ENCODE measurements around the gene CEP112. TPM values are rescaled to one million over a fixed set of nuclear protein-coding genes. Genes with fewer than 3 reads are reported as not detected.

The CEP112 gene
- total and polyA plus RNA-seq, 2 of the 8 experiments (the other 6 are each of a cell fraction or from before 2014, with no cell fraction given), result 0.62 to 3.1 TPM

DNA sequence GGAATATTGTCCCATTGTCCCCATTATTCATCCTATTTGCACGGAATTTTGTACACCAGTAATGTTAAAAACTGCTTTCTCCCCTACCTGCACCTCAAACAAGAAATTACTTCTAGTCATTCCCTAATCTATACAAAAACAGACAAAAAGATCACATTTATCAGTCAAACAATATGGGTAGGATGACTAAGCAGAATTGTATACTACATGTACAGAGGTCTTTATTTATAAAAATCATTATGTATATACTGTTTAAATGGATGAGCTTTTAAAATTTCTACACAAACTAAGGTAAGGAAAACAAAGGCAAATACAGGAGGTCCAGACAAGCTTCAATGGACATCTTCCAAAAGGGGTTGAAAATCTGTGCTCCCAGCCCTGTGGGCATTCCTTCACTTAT is 137.7 kb downstream of the CEP112 start:
- FAIRE-seq, result no peak
- H3K4me2 ChIP-seq (ENCODE audit: insufficient read depth in 1 of 2, low read depth in 2 of 2, low read length in 2 of 2), result no peak overlapping the region
- no peaks in the 10 kb centered on the region for H3K4me1 ChIP-seq (replicated peaks in 1 of 4; ENCODE audit: control insufficient read depth in 3 of 4, insufficient read depth in 4 of 4, low read length in 3 of 4)
- H3K79me2 ChIP-seq (ENCODE audit: control insufficient read depth in 1 of 2, insufficient read depth in 2 of 2, low read length in 2 of 2), result no peaks in the 10 kb centered on the region
- no peak overlapping the region for H2BK20ac ChIP-seq (ENCODE audit: low read length)
- H3K9me3 ChIP-seq (ENCODE audit: insufficient read depth in 2 of 2, low read depth in 1 of 2, low read length in 1 of 2), result peaks cover 2% of the 10 kb centered on the region in 2 experiments; a peak in 1 of 4 replicates
- no peaks in the 10 kb centered on the region for H3K36me3 ChIP-seq (ENCODE audit: control insufficient read depth in 2 of 4, insufficient read depth in 4 of 4, low read length in 3 of 4)
- H4K91ac ChIP-seq (replicated peaks; ENCODE audit: insufficient read length, low read length), result no peak overlapping the region
- H4K8ac ChIP-seq (ENCODE audit: extremely low read depth, insufficient read depth, low read length), result no peak overlapping the region
- no peaks in the 10 kb centered on the region for H3K27me3 ChIP-seq (replicated peaks in 1 of 4; ENCODE audit: control insufficient read depth in 3 of 4, extremely low read depth in 1 of 4, insufficient read depth in 3 of 4, low read length in 3 of 4)
- H3K23ac ChIP-seq (ENCODE audit: insufficient read length), result no peak overlapping the region
- no peak overlapping the region for H3K27ac ChIP-seq (ENCODE audit: low read depth, low read length)
- no peaks in the 10 kb centered on the region for H3K79me1 ChIP-seq (ENCODE audit: low read depth, low read length)
- H4K20me1 ChIP-seq (replicated peaks in 1 of 2; ENCODE audit: control insufficient read depth in 1 of 2, insufficient read depth in 2 of 2, low read length in 2 of 2), result no peaks in the 10 kb centered on the region
- H2BK12ac ChIP-seq (ENCODE audit: low read depth, low read length), result no peak overlapping the region
- no peak overlapping the region for H3K9ac ChIP-seq (replicated peaks in 1 of 4; ENCODE audit: extremely low read depth in 1 of 4, low read depth in 3 of 4, low read length in 3 of 4)
- ChIA-PET POLR2A (ENCODE audit: partially characterized antibody) (no interaction called here), CTCF (ENCODE audit: partially characterized antibody) (interaction anchor here (1.1 kb wide), 1 partner anchor 822 kb away, joined by 3 read pairs; no protein-coding TSS in a partner anchor)
- H3K4ac ChIP-seq (replicated peaks; ENCODE audit: insufficient read length, low read depth, low read length), result no peak overlapping the region
- H3K18ac ChIP-seq (ENCODE audit: extremely low read depth, low read length), result no peak overlapping the region
- H2BK5ac ChIP-seq (ENCODE audit: low read depth, low read length), result no peak overlapping the region
- no peak overlapping the region for H2AK5ac ChIP-seq (ENCODE audit: low read depth, low read length)
- no peak overlapping the region for H3K56ac ChIP-seq (replicated peaks; ENCODE audit: insufficient read length, low read depth, low read length)
- no peak overlapping the region for H3K4me3 ChIP-seq (ENCODE audit: extremely low read depth in 1 of 4, insufficient read depth in 2 of 4, low read depth in 3 of 4, low read length in 4 of 4)
- H3K14ac ChIP-seq (ENCODE audit: insufficient read length), result no peak overlapping the region
- DNase-seq (ENCODE audit: low read depth in 1 of 2, low spot score in 2 of 2), result no peak
- no peak overlapping the region for H4K5ac ChIP-seq (ENCODE audit: insufficient read length, low read depth, low read length)
- H2AFZ ChIP-seq (ENCODE audit: low read length), result no peak overlapping the region
- H3K23me2 ChIP-seq (ENCODE audit: low read depth, low read length), result no peaks in the 10 kb centered on the region
- H2BK120ac ChIP-seq (replicated peaks; ENCODE audit: low read depth, low read length), result no peak overlapping the region
- 96% methylated on average over 1 of the region's 1 CpG; no CpG with 5 or more reads in 1 of the 2 experiments for WGBS, 2 experiments (ENCODE audit: extremely low coverage in 1 of 2, insufficient coverage in 1 of 2, insufficient read length in 1 of 2, insufficient replicate concordance in 2 of 2, low coverage in 1 of 2, low lambda C conversion rate in 2 of 2, missing lambda C conversion rate in 1 of 2)
- no peak overlapping the region for H2BK15ac ChIP-seq (ENCODE audit: low read length)
- no peak for TF ChIP-seq TBP (IDR thresholded peaks at IDR 0.05; ENCODE audit: low read depth, low read length)
- TF ChIP-seq KDM5A (IDR thresholded peaks at IDR 0.05; ENCODE audit: low read length), result no peak
- no peak for TF ChIP-seq CBX5 (IDR thresholded peaks at IDR 0.05; ENCODE audit: low read depth, low read length)
- no peak for TF ChIP-seq SIRT6 (IDR thresholded peaks at IDR 0.05; ENCODE audit: low read length)
- TF ChIP-seq CHD1 (IDR thresholded peaks at IDR 0.05; ENCODE audit: low read depth, low read length), result no peak
- TF ChIP-seq, protein P1, sequence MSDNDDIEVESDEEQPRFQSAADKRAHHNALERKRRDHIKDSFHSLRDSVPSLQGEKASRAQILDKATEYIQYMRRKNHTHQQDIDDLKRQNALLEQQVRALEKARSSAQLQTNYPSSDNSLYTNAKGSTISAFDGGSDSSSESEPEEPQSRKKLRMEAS (IDR thresholded peaks at IDR 0.05), result no peak
- TF ChIP-seq CREB1 (IDR thresholded peaks at IDR 0.05), result no peak
- no peak for TF ChIP-seq SUZ12 (IDR thresholded peaks at IDR 0.05; ENCODE audit: low read length)
- TF ChIP-seq TAF1 (IDR thresholded peaks at IDR 0.05; ENCODE audit: low read depth, low read length), result no peak
- TF ChIP-seq, protein P2, sequence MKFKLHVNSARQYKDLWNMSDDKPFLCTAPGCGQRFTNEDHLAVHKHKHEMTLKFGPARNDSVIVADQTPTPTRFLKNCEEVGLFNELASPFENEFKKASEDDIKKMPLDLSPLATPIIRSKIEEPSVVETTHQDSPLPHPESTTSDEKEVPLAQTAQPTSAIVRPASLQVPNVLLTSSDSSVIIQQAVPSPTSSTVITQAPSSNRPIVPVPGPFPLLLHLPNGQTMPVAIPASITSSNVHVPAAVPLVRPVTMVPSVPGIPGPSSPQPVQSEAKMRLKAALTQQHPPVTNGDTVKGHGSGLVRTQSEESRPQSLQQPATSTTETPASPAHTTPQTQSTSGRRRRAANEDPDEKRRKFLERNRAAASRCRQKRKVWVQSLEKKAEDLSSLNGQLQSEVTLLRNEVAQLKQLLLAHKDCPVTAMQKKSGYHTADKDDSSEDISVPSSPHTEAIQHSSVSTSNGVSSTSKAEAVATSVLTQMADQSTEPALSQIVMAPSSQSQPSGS (IDR thresholded peaks at IDR 0.05; ENCODE audit: low read length), result no peak
- no peak for TF ChIP-seq BACH1 (IDR thresholded peaks at IDR 0.05; ENCODE audit: low read length)
- no peak for TF ChIP-seq KDM1A (IDR thresholded peaks at IDR 0.05; ENCODE audit: borderline replicate concordance, low read length)
- TF ChIP-seq EGR1 (IDR thresholded peaks at IDR 0.05; ENCODE audit: borderline replicate concordance, low read depth, low read length), result no peak
- TF ChIP-seq EZH2 (IDR thresholded peaks at IDR 0.05; ENCODE audit: low read depth, low read length, severe bottlenecking), result no peak

Measured in H1 (cell line).